ENCODE measurements around the gene PGM1.

PGM1 gene

GRCh38 chr1:63635681-63636080 is 42.5 kb downstream of the PGM1 start:
- DNase-seq: no peak

GRCh38 chr1:63636192-63637105 is 43.2 kb downstream of the PGM1 start:
- DNase-seq: no peak

GRCh38 chr1:63638471-63638870 is 45.3 kb downstream of the PGM1 start:
- DNase-seq: no peak

- no peak for DNase-seq
Observed at GRCh38 chr1:63638875-63639274, 45.7 kb downstream of the PGM1 start.

- DNase-seq: no peak
Observed at GRCh38 chr1:63640633-63641567, 47.7 kb downstream of the PGM1 start.

GRCh38 chr1:63641615-63642014 is 48.4 kb downstream of the PGM1 start:
- no peak for DNase-seq

- DNase-seq: no peak
Observed at GRCh38 chr1:63642901-63643300, 49.7 kb downstream of the PGM1 start.

GRCh38 chr1:63643517-63643916 is 50.3 kb downstream of the PGM1 start:
- DNase-seq: no peak

- DNase-seq: no peak
Observed at GRCh38 chr1:63643926-63644325, 50.7 kb downstream of the PGM1 start.

- DNase-seq: no peak
Observed at GRCh38 chr1:63645317-63645716, 52.1 kb downstream of the PGM1 start.

- DNase-seq: no peak
Observed at GRCh38 chr1:63648689-63649088, 55.5 kb downstream of the PGM1 start.

- peak; percentile 14 for DNase-seq
Observed at GRCh38 chr1:63651161-63651701, 58.0 kb downstream of the PGM1 start.

GRCh38 chr1:63653976-63654375 is 60.8 kb downstream of the PGM1 start:
- DNase-seq: no peak

GRCh38 chr1:63659448-63659847 is 66.2 kb downstream of the PGM1 start:
- no peak for DNase-seq

GRCh38 chr1:63662056-63662836 is 69.0 kb downstream of the PGM1 start:
- DNase-seq: no peak

GRCh38 chr1:63662841-63663240 is 69.6 kb downstream of the PGM1 start:
- no peak for DNase-seq

GRCh38 chr1:63663301-63663700 is 70.1 kb downstream of the PGM1 start:
- no peak for DNase-seq

GRCh38 chr1:63663873-63664272 is 70.7 kb downstream of the PGM1 start:
- no peak for DNase-seq

GRCh38 chr1:63664742-63665141 is 71.5 kb downstream of the PGM1 start:
- DNase-seq: no peak

GRCh38 chr1:63665410-63665809 is 72.2 kb downstream of the PGM1 start:
- no peak for DNase-seq

- no peak for DNase-seq
Observed at GRCh38 chr1:63665824-63666223, 72.6 kb downstream of the PGM1 start.

GRCh38 chr1:63668298-63668697 is 75.1 kb downstream of the PGM1 start:
- no peak for DNase-seq
